Body of pancreas (tissue), 4 donors: ENCODE measurements around the gene SYCN. TPM values are rescaled to one million over a fixed set of nuclear protein-coding genes. Genes with fewer than 3 reads are reported as not detected.

Experiments
- ATAC-seq: fragments of 150-250 bp; one replicate; pipeline ENCODE4 v1.9.1; 2016
- DNase-seq, 4 donors: peaks; one replicate each; pipeline ENCODE4 v3.0.0-alpha.2; 2019
- H3K27ac ChIP-seq, 4 donors: fragments of 200-600 bp; sonication (generic); 1 replicate in 3 of 4; 2 replicates in 1 of 4; pipeline versions ENCODE4 v1.5.1 to v1.6.1; 2016 to 2019; ENCODE audit warnings: mild to moderate bottlenecking in 1 of 4, mixed read lengths in 1 of 4, moderate library complexity in 1 of 4
- H3K27me3 ChIP-seq, 2 donors: fragments of 200-600 bp; sonication (generic); one replicate each; pipeline ENCODE4 v1.6.0; 2016; ENCODE audit warnings: mild to moderate bottlenecking in 1 of 2
- H3K36me3 ChIP-seq, 2 donors: fragments of 200-600 bp; sonication (generic); replicated peaks in 1 of 2; 2 replicates each; pipeline ENCODE4 v1.5.1; 2016; ENCODE audit warnings: low read depth in 2 of 2; ENCODE audit not compliant: insufficient read depth in 1 of 2
- H3K4me1 ChIP-seq: fragments of 200-600 bp; sonication (generic); one replicate; pipeline ENCODE4 v1.6.0; 2016
- H3K4me3 ChIP-seq, 2 donors: fragments of 200-600 bp; sonication (generic); 1 replicate in 1 of 2; 2 replicates in 1 of 2; pipeline ENCODE4 v1.5.1; 2016 to 2019
- H3K9me3 ChIP-seq, 3 donors: fragments of 200-600 bp; sonication (generic); 1 replicate in 2 of 3; 2 replicates in 1 of 3; pipeline ENCODE4 v1.5.1; 2016
- POLR2A ChIP-seq, 3 donors: fragments of 450-650 bp; IDR thresholded peaks; one replicate each; pipeline ENCODE4 v1.6.1; 2016; ENCODE audit warnings: antibody characterized with exemption in 3 of 3, mild to moderate bottlenecking in 2 of 3
- WGBS, 2 donors: methylation state at CpG; one replicate each; pipeline ENCODE4 v1.1.5; 2017; 5-methylcytosine and 5-hydroxymethylcytosine counted together
- intact Hi-C: fragments of 100-400 bp; cut with DNase I; formaldehyde crosslinking; loops from one replicate; pipeline ENCODE4 v1.15.1; 2023
- total RNA-seq, 2 donors: library from RNA; depleted of rRNA; stranded (reverse); fragments of >200 nt; gene quantifications; one replicate each; pipeline ENCODE4 v1.1.0, GENCODE V29; 2016
- TF ChIP-seq, protein P1 (sequence below), 7 experiments: fragments of 450-650 bp in 4 of 7; fragments of 200-600 bp in 3 of 7; sonication (generic) in 3 of 7; IDR thresholded peaks; one replicate each; pipeline ENCODE4 v1.5.1; 2016 to 2019; ENCODE audit warnings: antibody characterized with exemption in 7 of 7

The SYCN gene
- total RNA-seq, 2 donors from 2014 or later, result 2,614 to 5,793 TPM

- intact Hi-C loops, result loop anchor here (5.0 kb wide), 1 partner anchor 65 kb away; no protein-coding TSS in a partner anchor
- TF ChIP-seq, protein P1, sequence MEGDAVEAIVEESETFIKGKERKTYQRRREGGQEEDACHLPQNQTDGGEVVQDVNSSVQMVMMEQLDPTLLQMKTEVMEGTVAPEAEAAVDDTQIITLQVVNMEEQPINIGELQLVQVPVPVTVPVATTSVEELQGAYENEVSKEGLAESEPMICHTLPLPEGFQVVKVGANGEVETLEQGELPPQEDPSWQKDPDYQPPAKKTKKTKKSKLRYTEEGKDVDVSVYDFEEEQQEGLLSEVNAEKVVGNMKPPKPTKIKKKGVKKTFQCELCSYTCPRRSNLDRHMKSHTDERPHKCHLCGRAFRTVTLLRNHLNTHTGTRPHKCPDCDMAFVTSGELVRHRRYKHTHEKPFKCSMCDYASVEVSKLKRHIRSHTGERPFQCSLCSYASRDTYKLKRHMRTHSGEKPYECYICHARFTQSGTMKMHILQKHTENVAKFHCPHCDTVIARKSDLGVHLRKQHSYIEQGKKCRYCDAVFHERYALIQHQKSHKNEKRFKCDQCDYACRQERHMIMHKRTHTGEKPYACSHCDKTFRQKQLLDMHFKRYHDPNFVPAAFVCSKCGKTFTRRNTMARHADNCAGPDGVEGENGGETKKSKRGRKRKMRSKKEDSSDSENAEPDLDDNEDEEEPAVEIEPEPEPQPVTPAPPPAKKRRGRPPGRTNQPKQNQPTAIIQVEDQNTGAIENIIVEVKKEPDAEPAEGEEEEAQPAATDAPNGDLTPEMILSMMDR (IDR thresholded peaks at IDR 0.05), result peak in 1 of 7 experiments; percentile 16
- no peak for TF ChIP-seq POLR2A (IDR thresholded peaks at IDR 0.05)
- Histone ChIP-seq H3K4me1 (peaks cover 7% of the 10 kb centered on the region), H3K9me3 (no peaks in the 10 kb centered on the region), H3K4me3 (no peak overlapping the region), H3K36me3 (no peaks in the 10 kb centered on the region), H3K27me3 (no peaks in the 10 kb centered on the region), H3K27ac (no peak overlapping the region)
- 51 to 53% methylated on average over 4 to 6 of the region's 8 CpGs for WGBS, 2 donors
- ATAC-seq, result no peak
- no peak for DNase-seq
Measured at GRCh38 chr19:39187552-39187943, 16.5 kb downstream of the SYCN start.

DNA sequence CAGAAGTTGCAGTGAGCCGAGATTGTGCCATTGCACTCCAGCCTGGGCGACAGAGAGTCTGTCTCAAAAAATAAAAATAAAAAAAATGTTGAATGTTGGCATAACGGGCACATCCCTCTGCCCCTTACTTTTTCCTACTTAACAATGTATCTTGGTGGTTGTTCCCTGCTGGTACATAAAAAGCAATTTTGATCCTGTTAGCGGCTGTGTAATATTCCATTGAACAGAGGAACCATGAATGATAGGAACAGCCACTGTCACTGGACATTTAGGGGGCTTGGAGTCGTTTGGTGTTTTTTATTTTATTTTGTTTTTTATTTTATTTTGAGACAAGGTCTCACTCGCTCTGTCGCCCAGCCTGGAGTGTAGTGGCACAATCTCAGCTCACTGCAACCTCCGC, 17.7 kb downstream of the SYCN start:
- 75 to 84% methylated on average over 8 of the region's 8 CpGs for WGBS, 2 donors
- no peaks in the 10 kb centered on the region for H3K27me3 ChIP-seq
- TF ChIP-seq, protein P1 (IDR thresholded peaks at IDR 0.05), result no peak
- TF ChIP-seq POLR2A (IDR thresholded peaks at IDR 0.05), result no peak
- intact Hi-C loops, result loop anchor here (5.0 kb wide), 1 partner anchor 64 kb away; no protein-coding TSS in a partner anchor
- ATAC-seq, result no peak
- no peak overlapping the region for H3K27ac ChIP-seq
- no peaks in the 10 kb centered on the region for H3K9me3 ChIP-seq
- no peak for DNase-seq
- peaks cover 7% of the 10 kb centered on the region for H3K4me1 ChIP-seq
- no peaks in the 10 kb centered on the region for H3K36me3 ChIP-seq
- H3K4me3 ChIP-seq, result no peak overlapping the region

DNA sequence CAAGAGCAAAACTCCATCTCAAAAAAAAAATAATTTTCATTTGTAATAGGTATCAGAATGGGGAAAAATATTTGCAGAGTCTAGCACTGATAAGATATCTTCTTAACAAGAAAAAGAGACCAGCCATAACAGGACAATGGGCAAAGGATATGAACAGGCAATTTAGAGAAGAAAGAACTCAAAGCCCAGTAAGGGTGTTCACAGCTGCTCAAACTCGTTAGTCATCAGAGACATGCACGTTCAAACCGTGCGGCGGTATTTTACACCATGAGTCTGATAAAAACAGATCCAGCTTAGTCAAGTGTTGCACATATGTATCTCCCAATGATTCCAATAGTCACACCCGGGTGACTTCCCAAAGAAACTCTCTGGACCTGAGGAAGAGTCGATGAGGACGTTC, 21.0 kb downstream of the SYCN start:
- Histone ChIP-seq H3K27ac (no peak overlapping the region), H3K36me3 (peaks cover 0 to 4% of the 10 kb centered on the region in 2 donors), H3K4me1 (peaks cover 7% of the 10 kb centered on the region), H3K4me3 (no peak overlapping the region), H3K9me3 (no peaks in the 10 kb centered on the region), H3K27me3 (no peaks in the 10 kb centered on the region)
- 84 to 85% methylated on average over 8 of the region's 8 CpGs for WGBS, 2 donors
- ATAC-seq (no peak), DNase-seq (no peak)
- TF ChIP-seq, protein P1 (IDR thresholded peaks at IDR 0.05), result no peak
- TF ChIP-seq POLR2A (IDR thresholded peaks at IDR 0.05), result no peak
- intact Hi-C loops, result no loop called here

- H3K9me3 ChIP-seq, result no peaks in the 10 kb centered on the region
- 60 to 70% methylated on average over 4 of the region's 4 CpGs for WGBS, 2 donors
- intact Hi-C loops, result no loop called here
- TF ChIP-seq, protein P1 (IDR thresholded peaks at IDR 0.05), result no peak
- no peak for TF ChIP-seq POLR2A (IDR thresholded peaks at IDR 0.05)
- no peak overlapping the region for H3K4me3 ChIP-seq
- H3K36me3 ChIP-seq, result peaks cover 5 to 9% of the 10 kb centered on the region in 2 donors
- DNase-seq (no peak), ATAC-seq (no peak)
- no peak overlapping the region for H3K27ac ChIP-seq
- H3K27me3 ChIP-seq, result no peaks in the 10 kb centered on the region
- peaks cover 2% of the 10 kb centered on the region for H3K4me1 ChIP-seq
Measured at GRCh38 chr19:39182174-39182505, 21.9 kb downstream of the SYCN start.

DNA sequence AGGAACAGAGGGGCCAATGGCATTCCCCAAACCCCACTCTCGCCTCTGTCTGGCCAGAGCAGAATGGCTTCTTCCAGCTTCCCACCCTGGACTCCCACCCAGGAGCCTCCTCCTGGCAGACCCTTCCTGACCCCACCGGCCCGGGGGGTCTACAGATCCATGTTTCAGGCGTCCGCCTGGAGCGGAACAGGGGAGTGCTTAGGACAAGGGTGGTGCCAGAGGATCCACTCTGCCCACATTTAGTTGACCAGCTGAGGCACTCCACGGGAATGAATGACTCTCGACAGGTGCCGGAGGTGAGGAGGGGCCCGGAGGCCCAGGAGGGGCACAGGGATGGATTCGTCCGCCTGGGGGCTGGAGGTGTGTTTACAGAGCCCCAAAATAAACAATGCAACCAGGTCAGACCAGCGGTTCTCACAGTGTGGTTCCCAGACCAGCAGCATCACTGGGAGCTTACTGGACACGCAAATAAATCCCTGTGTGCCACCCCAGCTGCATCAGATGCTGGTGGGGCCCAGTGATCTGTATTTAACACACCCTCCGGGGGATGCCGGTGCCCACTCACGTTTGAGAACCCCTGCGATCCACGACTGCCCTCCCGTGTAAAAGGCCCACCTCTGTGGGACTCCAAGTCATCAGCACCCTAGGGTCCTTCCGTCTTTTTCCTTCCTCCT, 22.4 kb downstream of the SYCN start:
- intact Hi-C loops, result no loop called here
- DNase-seq (no peak), ATAC-seq (no peak)
- no peaks in the 10 kb centered on the region for H3K9me3 ChIP-seq
- no peaks in the 10 kb centered on the region for H3K27me3 ChIP-seq
- peaks cover 5 to 9% of the 10 kb centered on the region in 2 donors for H3K36me3 ChIP-seq
- H3K27ac ChIP-seq, result no peak overlapping the region
- WGBS, 2 donors, result 61 to 66% methylated on average over 15 to 21 of the region's 21 CpGs
- no peak for TF ChIP-seq POLR2A (IDR thresholded peaks at IDR 0.05)
- TF ChIP-seq, protein P1 (IDR thresholded peaks at IDR 0.05), result no peak
- H3K4me3 ChIP-seq, result no peak overlapping the region
- no peaks in the 10 kb centered on the region for H3K4me1 ChIP-seq
